A673 (cell line): ENCODE data around the gene CFI. TPM values are rescaled to one million over a fixed set of nuclear protein-coding genes. Genes with fewer than 3 reads are reported as not detected.

ENCODE experiments used
- BruUV-seq: library from RNA; stranded (reverse); fragments of 400-500 nt; replicated peaks from 2 replicates; lab custom pipeline; 2021; lab: Mats Ljungman, UMichigan
- CTCF ChIA-PET: fragments of 300-600 bp; sonication (Branson Sonifier 250); formaldehyde crosslinking; loops from one replicate; lab custom pipeline; 2022; ENCODE audit warnings: antibody characterized with exemption; lab: Charles Lee
- POLR2A ChIA-PET: fragments of 300-600 bp; sonication (Branson Sonifier 250); formaldehyde crosslinking; loops from one replicate; lab custom pipeline; 2022; ENCODE audit warnings: antibody characterized with exemption; ENCODE audit not compliant: low non-redundant PET; lab: Charles Lee
- DNase-seq: peaks from one replicate; pipeline ENCODE4 v3.0.0-alpha.2; 2015; ENCODE audit warnings: low spot score
- H3K27ac ChIP-seq: fragments of 200-600 bp; sonication (generic); 2 replicates; pipeline ENCODE4 v1.5.1; 2016; ENCODE audit warnings: mixed run types, low read depth, mild to moderate bottlenecking, mixed read lengths, antibody characterized with exemption, low read length; ENCODE audit not compliant: poor library complexity, severe bottlenecking
- H3K27me3 ChIP-seq: fragments of 200-600 bp; sonication (generic); replicated peaks from 2 replicates; pipeline ENCODE4 v1.6.1; 2017; ENCODE audit warnings: mixed run types, low read depth, mild to moderate bottlenecking, mixed read lengths, antibody characterized with exemption, low read length; ENCODE audit not compliant: insufficient read depth, poor library complexity
- H3K36me3 ChIP-seq: fragments of 200-600 bp; sonication (generic); 2 replicates; pipeline ENCODE4 v1.6.1; 2016; ENCODE audit warnings: mixed run types, mild to moderate bottlenecking, mixed read lengths, antibody characterized with exemption, low read length; ENCODE audit not compliant: insufficient read depth, poor library complexity, severe bottlenecking
- H3K4me1 ChIP-seq: fragments of 200-600 bp; sonication (generic); 2 replicates; pipeline ENCODE4 v1.6.1; 2017; ENCODE audit warnings: mixed run types, mild to moderate bottlenecking, mixed read lengths, antibody characterized with exemption, low read length; ENCODE audit not compliant: insufficient read depth, poor library complexity, severe bottlenecking
- H3K4me3 ChIP-seq: fragments of 200-600 bp; sonication (generic); 2 replicates; pipeline ENCODE4 v1.5.1; 2016; ENCODE audit warnings: low read depth, mixed run types, mild to moderate bottlenecking, mixed read lengths, low read length; ENCODE audit not compliant: poor library complexity, severe bottlenecking
- H3K9me3 ChIP-seq: fragments of 200-600 bp; sonication (generic); 2 replicates; pipeline ENCODE4 v1.6.1; 2016; ENCODE audit warnings: mixed run types, low read depth, mild to moderate bottlenecking, mixed read lengths, antibody characterized with exemption, low read length; ENCODE audit not compliant: poor library complexity, severe bottlenecking
- EZH2 ChIP-seq: fragments of 200-600 bp; sonication (generic); IDR thresholded peaks from 2 replicates; pipeline ENCODE4 v1.6.1; 2017; ENCODE audit warnings: borderline replicate concordance, low read depth, mild to moderate bottlenecking, mixed read lengths, antibody characterized with exemption, low read length; ENCODE audit not compliant: poor library complexity, severe bottlenecking
- intact Hi-C: fragments of 100-400 bp; cut with micrococcal nuclease; formaldehyde crosslinking; loops from one replicate; pipeline ENCODE4 v1.10.0; 2022; ENCODE audit not compliant: unreplicated experiment
- total RNA-seq: library from RNA; stranded (reverse); gene quantifications from 2 replicates; pipeline ENCODE4 v1.2.3, GENCODE V29; 2021
- TF ChIP-seq, protein P1 (sequence below): fragments of 300-800, 200-600 bp; sonication (generic); conservative IDR thresholded peaks from 2 replicates; pipeline ENCODE4 v1.5.1; 2017; ENCODE audit warnings: low read depth, mild to moderate bottlenecking, antibody characterized with exemption, low read length, moderate library complexity, mixed read lengths

The CFI gene
- total RNA-seq, 1 experiment from 2014 or later: 0.86 TPM

GRCh38 chr4:109821185-109821584, 19.4 kb upstream of the CFI start:
- DNase-seq: no peak
- Histone ChIP-seq H3K36me3 (peaks cover 84% of the 10 kb centered on the region), H3K4me3 (no peak overlapping the region), H3K27me3 (no peaks in the 10 kb centered on the region), H3K9me3 (no peaks in the 10 kb centered on the region), H3K27ac (no peak overlapping the region), H3K4me1 (peaks cover 15% of the 10 kb centered on the region)
- intact Hi-C loops: loop anchor here (5.0 kb wide), 1 partner anchor 399 kb away; no protein-coding TSS in a partner anchor
- TF ChIP-seq, protein P1, sequence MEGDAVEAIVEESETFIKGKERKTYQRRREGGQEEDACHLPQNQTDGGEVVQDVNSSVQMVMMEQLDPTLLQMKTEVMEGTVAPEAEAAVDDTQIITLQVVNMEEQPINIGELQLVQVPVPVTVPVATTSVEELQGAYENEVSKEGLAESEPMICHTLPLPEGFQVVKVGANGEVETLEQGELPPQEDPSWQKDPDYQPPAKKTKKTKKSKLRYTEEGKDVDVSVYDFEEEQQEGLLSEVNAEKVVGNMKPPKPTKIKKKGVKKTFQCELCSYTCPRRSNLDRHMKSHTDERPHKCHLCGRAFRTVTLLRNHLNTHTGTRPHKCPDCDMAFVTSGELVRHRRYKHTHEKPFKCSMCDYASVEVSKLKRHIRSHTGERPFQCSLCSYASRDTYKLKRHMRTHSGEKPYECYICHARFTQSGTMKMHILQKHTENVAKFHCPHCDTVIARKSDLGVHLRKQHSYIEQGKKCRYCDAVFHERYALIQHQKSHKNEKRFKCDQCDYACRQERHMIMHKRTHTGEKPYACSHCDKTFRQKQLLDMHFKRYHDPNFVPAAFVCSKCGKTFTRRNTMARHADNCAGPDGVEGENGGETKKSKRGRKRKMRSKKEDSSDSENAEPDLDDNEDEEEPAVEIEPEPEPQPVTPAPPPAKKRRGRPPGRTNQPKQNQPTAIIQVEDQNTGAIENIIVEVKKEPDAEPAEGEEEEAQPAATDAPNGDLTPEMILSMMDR: no peak
- TF ChIP-seq EZH2: no peak
- POLR2A ChIA-PET: interaction anchor here (0.6 kb wide), 1 partner anchor 385 kb away, joined by 3 read pairs; no protein-coding TSS in a partner anchor
- BruUV-seq: no TSS peak
- CTCF ChIA-PET: no interaction called here

- TF ChIP-seq, protein P1: no peak
- TF ChIP-seq EZH2: no peak
- H3K36me3 ChIP-seq: peaks cover 84% of the 10 kb centered on the region
- no peaks in the 10 kb centered on the region for H3K27me3 ChIP-seq
- no peak overlapping the region for H3K4me3 ChIP-seq
- peaks cover 15% of the 10 kb centered on the region for H3K4me1 ChIP-seq
- BruUV-seq: no TSS peak
- H3K27ac ChIP-seq: no peak overlapping the region
- CTCF ChIA-PET: no interaction called here
- intact Hi-C loops: loop anchor here (5.0 kb wide), 1 partner anchor 398 kb away; no protein-coding TSS in a partner anchor
- POLR2A ChIA-PET: interaction anchor here (0.6 kb wide), 1 partner anchor 384 kb away, joined by 3 read pairs; no protein-coding TSS in a partner anchor
- no peaks in the 10 kb centered on the region for H3K9me3 ChIP-seq
- DNase-seq: peak; percentile 49
Measured at GRCh38 chr4:109820563-109820962, 18.8 kb upstream of the CFI start.

DNA sequence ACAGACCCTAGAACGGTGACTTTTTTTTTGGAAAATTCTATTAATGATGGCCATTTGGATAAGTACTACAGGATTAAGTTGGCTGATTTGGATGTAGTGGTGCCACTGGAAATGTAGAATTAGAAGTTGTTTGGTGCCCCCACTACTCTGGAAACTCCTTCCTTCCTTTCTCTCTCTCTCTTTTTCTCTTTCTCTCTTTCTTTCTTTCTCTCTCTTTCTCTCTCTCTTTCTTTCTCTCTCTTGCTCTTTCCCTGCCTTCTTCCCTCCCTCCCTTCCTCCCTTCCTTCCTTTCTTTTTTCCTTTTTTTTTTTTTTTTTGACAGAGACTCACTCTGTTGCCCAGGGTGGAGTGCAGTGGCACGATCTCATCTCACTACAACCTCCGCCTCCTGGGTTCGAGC, 16.5 kb upstream of the CFI start:
- H3K4me3 ChIP-seq: no peak overlapping the region
- H3K9me3 ChIP-seq: no peaks in the 10 kb centered on the region
- no peaks in the 10 kb centered on the region for H3K27me3 ChIP-seq
- ChIA-PET CTCF (no interaction called here), POLR2A (no interaction called here)
- H3K4me1 ChIP-seq: peaks cover 15% of the 10 kb centered on the region
- H3K36me3 ChIP-seq: peaks cover 61% of the 10 kb centered on the region
- intact Hi-C loops: loop anchor here (5.0 kb wide), 2 partner anchors 116 to 159 kb away; partner anchors contain the start of gene CASP6
- no TSS peak for BruUV-seq
- H3K27ac ChIP-seq: no peak overlapping the region
- DNase-seq: no peak
- no peak for TF ChIP-seq EZH2
- TF ChIP-seq, protein P1: no peak
